ENCODE results near the gene LRRC1. TPM values are rescaled to one million over a fixed set of nuclear protein-coding genes. Genes with fewer than 3 reads are reported as not detected.

The LRRC1 gene
- total RNA-seq (2014; rRNA removed; shearing (Covaris generic)): 5.6 and 5.8 TPM in 2 replicates

DNA sequence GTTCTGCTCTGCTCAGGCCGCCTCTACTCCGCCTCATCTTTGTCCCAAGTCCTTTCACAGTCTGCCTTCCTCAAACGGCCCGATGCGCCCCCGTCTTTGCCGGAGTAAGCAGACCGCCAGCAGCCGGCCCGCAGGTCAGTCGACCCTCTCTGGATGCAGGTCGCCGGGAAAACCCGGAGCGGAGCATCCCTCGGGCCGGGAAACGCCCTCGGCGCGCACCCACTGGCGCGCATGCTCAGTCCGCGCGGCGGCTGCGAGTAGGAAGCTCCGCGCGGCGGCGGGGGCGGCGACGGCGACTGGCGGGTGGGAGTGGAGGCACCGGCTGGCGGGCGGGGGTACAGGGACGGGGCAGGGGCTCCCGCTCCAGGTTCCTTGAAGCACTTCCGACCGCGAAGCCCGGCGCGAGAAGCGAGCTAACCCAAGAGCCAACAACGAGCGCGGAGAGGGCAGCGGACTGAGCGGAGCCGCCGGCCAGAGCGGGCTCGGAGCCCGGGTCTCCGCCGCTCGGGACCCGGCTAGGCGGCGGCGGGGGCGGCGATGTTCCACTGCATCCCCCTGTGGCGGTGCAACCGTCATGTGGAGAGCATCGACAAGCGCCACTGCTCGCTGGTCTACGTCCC lies at the start of gene LRRC1:
LRRC1 (plus strand) TSS at position 286 of the 620 bp plus-strand sequence; CDS start at position 538, 252 bp downstream.

Other genes with a start within 250 kb of the LRRC1 start
- 16.9 and 18.4 TPM in 2 replicates for gene GCLC, start 249.9 kb upstream of the LRRC1 start, total RNA-seq (2014; rRNA removed; shearing (Covaris generic))
- 3.1 and 3.8 TPM in 2 replicates for gene KLHL31, start 129.2 kb upstream of the LRRC1 start, total RNA-seq (2014; rRNA removed; shearing (Covaris generic))